GM23248 (cell line): Measurements from ENCODE around the gene TBC1D14. TPM values are rescaled to one million over a fixed set of nuclear protein-coding genes. Genes with fewer than 3 reads are reported as not detected.

Experiments used
- DNase-seq: peaks from one replicate; pipeline ENCODE4 v3.0.0-alpha.2; 2015
- H2AFZ ChIP-seq: fragments of 200-600 bp; sonication (generic); 2 replicates; pipeline ENCODE4 v1.6.1; 2016; ENCODE audit warnings: antibody characterized with exemption
- H3F3A ChIP-seq: fragments of 200-600 bp; sonication (generic); 2 replicates; pipeline ENCODE4 v1.6.1; 2016; ENCODE audit warnings: mild to moderate bottlenecking, antibody characterized with exemption, mixed run types; ENCODE audit not compliant: insufficient read depth
- H3K27ac ChIP-seq: fragments of 200-600 bp; sonication (generic); 2 replicates; pipeline ENCODE4 v1.5.1; 2016; ENCODE audit warnings: mild to moderate bottlenecking
- H3K27me3 ChIP-seq: fragments of 200-600 bp; sonication (generic); replicated peaks from 2 replicates; pipeline ENCODE4 v1.6.1; 2016; ENCODE audit warnings: mild to moderate bottlenecking; ENCODE audit not compliant: insufficient read depth
- H3K36me3 ChIP-seq: fragments of 200-600 bp; sonication (generic); 2 replicates; pipeline ENCODE4 v1.6.1; 2016; ENCODE audit warnings: low read depth, mild to moderate bottlenecking
- H3K4me1 ChIP-seq: fragments of 200-600 bp; sonication (generic); 2 replicates; pipeline ENCODE4 v1.6.1; 2016; ENCODE audit warnings: mild to moderate bottlenecking; ENCODE audit not compliant: insufficient read depth
- H3K4me2 ChIP-seq: fragments of 200-600 bp; sonication (generic); one replicate; pipeline ENCODE4 v1.6.1; 2016; ENCODE audit warnings: mild to moderate bottlenecking; ENCODE audit not compliant: unreplicated experiment
- H3K4me3 ChIP-seq: fragments of 200-600 bp; sonication (generic); 2 replicates; pipeline ENCODE4 v1.5.1; 2016; ENCODE audit warnings: mild to moderate bottlenecking
- H3K79me2 ChIP-seq: fragments of 200-600 bp; sonication (generic); 2 replicates; pipeline ENCODE4 v1.6.1; 2016; ENCODE audit warnings: mild to moderate bottlenecking; ENCODE audit not compliant: insufficient read depth
- H3K9ac ChIP-seq: fragments of 200-600 bp; sonication (generic); 2 replicates; pipeline ENCODE4 v1.6.1; 2016; ENCODE audit warnings: mild to moderate bottlenecking
- H3K9me2 ChIP-seq: fragments of 200-600 bp; sonication (generic); 2 replicates; pipeline ENCODE4 v1.6.1; 2016; ENCODE audit warnings: mixed run types, mild to moderate bottlenecking, moderate library complexity; ENCODE audit not compliant: insufficient read depth
- H3K9me3 ChIP-seq: fragments of 200-600 bp; sonication (generic); one replicate; pipeline ENCODE4 v1.6.1; 2017; ENCODE audit warnings: low read depth
- H4K20me1 ChIP-seq: fragments of 200-600 bp; sonication (generic); 2 replicates; pipeline ENCODE4 v1.6.0; 2016; ENCODE audit not compliant: insufficient read depth
- EZH2 ChIP-seq: fragments of 200-600 bp; sonication (generic); IDR thresholded peaks from 2 replicates; pipeline ENCODE4 v1.6.1; 2018; ENCODE audit warnings: antibody characterized with exemption, mild to moderate bottlenecking; ENCODE audit not compliant: insufficient read depth, poor library complexity, severe bottlenecking
- EZH2phosphoT487 ChIP-seq: fragments of 200-600 bp; sonication (generic); IDR thresholded peaks from 2 replicates; pipeline ENCODE4 v1.6.1; 2018; ENCODE audit warnings: antibody characterized with exemption, moderate library complexity, mild to moderate bottlenecking, low read depth; ENCODE audit not compliant: insufficient read depth
- WGBS, 2 experiments: methylation state at CpG; one replicate each; pipeline ENCODE4 v1.1.6; 2015 to 2017; ENCODE audit warnings: low lambda C conversion rate in 2 of 2, low coverage in 1 of 2; ENCODE audit errors: missing lambda C conversion rate in 2 of 2; 5-methylcytosine and 5-hydroxymethylcytosine counted together
- in situ Hi-C: fragments of 300-500 bp; cut with MboI; formaldehyde crosslinking; loops from 2 replicates; pipeline ENCODE4 v1.15.0; 2020
- polyA plus RNA-seq: library from polyadenylated mRNA; unstranded; fragments of >200 nt; fragmentation: Nextera tagmentation; extraction: Ambion mirVana; gene quantifications from 2 replicates; pipeline ENCODE4 v1.2.1, GENCODE V29; 2016
- total RNA-seq: library from RNA; depleted of rRNA; stranded (reverse); fragments of >200 nt; shearing (Covaris generic); gene quantifications from 2 replicates; pipeline ENCODE4 v1.2.3, GENCODE V29; 2014

TBC1D14 gene
- total and polyA plus RNA-seq, 2 experiments from 2014 or later, result 20.4 to 39.1 TPM

DNA sequence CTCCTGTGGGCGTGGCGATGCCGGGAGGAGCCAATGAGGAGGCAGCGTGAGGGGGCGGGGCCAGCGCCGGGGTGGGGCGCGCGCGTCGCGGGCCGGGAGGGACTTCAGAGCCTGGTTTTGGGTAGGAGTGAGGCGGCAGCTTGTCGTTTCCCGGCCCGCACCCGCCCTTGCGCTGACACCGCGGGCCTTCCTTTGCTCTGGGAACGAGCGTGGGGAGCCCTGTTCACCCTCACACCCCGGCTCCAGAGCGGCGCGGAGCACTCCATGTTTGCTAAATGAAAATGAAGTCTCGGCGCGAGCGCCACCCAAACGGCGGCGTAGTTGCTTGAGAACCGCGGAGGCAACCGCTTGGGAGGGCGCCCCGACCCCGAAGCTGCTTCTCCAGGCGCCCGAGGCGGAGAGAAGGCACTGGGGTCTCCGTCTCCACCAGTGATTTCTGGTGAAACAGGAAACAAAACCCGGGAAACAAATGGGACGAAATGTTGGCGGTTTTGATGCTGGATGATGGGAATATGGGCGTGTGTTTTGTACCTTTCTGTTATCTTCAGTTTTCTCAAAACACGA, 158.7 kb downstream of the TBC1D14 start:
- Histone ChIP-seq H3K9me2 (no peaks in the 10 kb centered on the region), H3K9ac (peak overlapping the region; percentile 83), H3K4me2 (peak overlapping the region; percentile 83), H3K4me1 (peaks cover 10% of the 10 kb centered on the region), H3K27ac (peak overlapping the region; percentile 81), H3K79me2 (peaks cover 44% of the 10 kb centered on the region), H3K36me3 (peaks cover 9% of the 10 kb centered on the region), H3F3A (no peaks in the 10 kb centered on the region), H3K9me3 (no peaks in the 10 kb centered on the region), H3K4me3 (peak overlapping the region; percentile 85), H3K27me3 (no peaks in the 10 kb centered on the region), H2AFZ (peak overlapping the region; percentile 92), H4K20me1 (no peaks in the 10 kb centered on the region; the same call in 1 of the 2 replicates)
- in situ Hi-C loops, result no loop called here
- no peak for DNase-seq
- 0% methylated on average over 26 to 49 of the region's 50 CpGs for WGBS, 2 experiments
- TF ChIP-seq EZH2 (no peak), EZH2phosphoT487 (no peak)

DNA sequence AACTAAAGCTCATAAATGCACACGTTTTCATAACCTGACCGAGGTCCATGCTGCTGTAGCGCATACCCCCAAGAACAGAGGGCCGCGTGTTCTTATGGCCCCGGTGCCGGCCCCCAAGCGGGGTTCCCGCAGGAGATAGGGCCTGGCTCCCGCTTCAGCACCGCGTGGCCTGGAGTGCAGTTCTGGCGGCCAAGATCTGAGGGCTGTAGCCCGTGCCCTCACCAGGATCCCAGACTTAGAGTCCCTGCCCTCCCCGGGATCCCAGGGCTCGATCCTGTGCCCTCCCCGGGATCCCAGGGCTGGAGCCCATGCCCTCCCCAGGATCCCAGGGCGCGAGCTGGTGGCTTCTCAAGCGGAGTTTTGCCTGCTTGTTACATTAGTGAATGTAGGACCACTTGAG, 159.3 kb downstream of the TBC1D14 start:
- no peaks in the 10 kb centered on the region for H3K9me2 ChIP-seq
- no peaks in the 10 kb centered on the region for H3K9me3 ChIP-seq
- in situ Hi-C loops, result no loop called here
- peak; percentile 57 for DNase-seq
- TF ChIP-seq EZH2 (no peak), EZH2phosphoT487 (no peak)
- no peaks in the 10 kb centered on the region; the same call in 1 of the 2 replicates for H4K20me1 ChIP-seq
- no peaks in the 10 kb centered on the region for H3F3A ChIP-seq
- H2AFZ ChIP-seq, result peak overlapping the region; percentile 92
- peaks cover 10% of the 10 kb centered on the region for H3K4me1 ChIP-seq
- peak overlapping the region; percentile 83 for H3K4me2 ChIP-seq
- H3K4me3 ChIP-seq, result peak overlapping the region; percentile 85
- peaks cover 39% of the 10 kb centered on the region for H3K79me2 ChIP-seq
- peak overlapping the region; percentile 83 for H3K9ac ChIP-seq
- H3K27ac ChIP-seq, result peak overlapping the region; percentile 81
- peaks cover 4% of the 10 kb centered on the region; the same call in 1 of the 2 replicates for H3K36me3 ChIP-seq
- H3K27me3 ChIP-seq, result no peaks in the 10 kb centered on the region
- WGBS, 2 experiments, result 24 to 25% methylated on average over 20 of the region's 20 CpGs

GRCh38 chr4:7070729-7071511, 161.3 kb downstream of the TBC1D14 start:
- no peak overlapping the region for H3K4me3 ChIP-seq
- in situ Hi-C loops, result loop anchor here (10.0 kb wide), 1 partner anchor 356 kb away; the partner anchor contains the start of gene BLOC1S4
- peak; percentile 80 for DNase-seq
- H3K79me2 ChIP-seq, result peaks cover 19% of the 10 kb centered on the region
- no peak overlapping the region for H3K9ac ChIP-seq
- no peaks in the 10 kb centered on the region; the same call in 1 of the 2 replicates for H4K20me1 ChIP-seq
- no peaks in the 10 kb centered on the region for H3K36me3 ChIP-seq
- no peak overlapping the region for H3K4me2 ChIP-seq
- 27 to 28% methylated on average over 23 of the region's 23 CpGs for WGBS, 2 experiments
- H3K9me2 ChIP-seq, result no peaks in the 10 kb centered on the region
- H3K4me1 ChIP-seq, result peaks cover 10% of the 10 kb centered on the region
- H3K9me3 ChIP-seq, result no peaks in the 10 kb centered on the region
- no peaks in the 10 kb centered on the region for H3K27me3 ChIP-seq
- H3F3A ChIP-seq, result no peaks in the 10 kb centered on the region
- H3K27ac ChIP-seq, result no peak overlapping the region
- H2AFZ ChIP-seq, result no peak overlapping the region
- no peak for TF ChIP-seq EZH2
- TF ChIP-seq EZH2phosphoT487, result no peak

DNA sequence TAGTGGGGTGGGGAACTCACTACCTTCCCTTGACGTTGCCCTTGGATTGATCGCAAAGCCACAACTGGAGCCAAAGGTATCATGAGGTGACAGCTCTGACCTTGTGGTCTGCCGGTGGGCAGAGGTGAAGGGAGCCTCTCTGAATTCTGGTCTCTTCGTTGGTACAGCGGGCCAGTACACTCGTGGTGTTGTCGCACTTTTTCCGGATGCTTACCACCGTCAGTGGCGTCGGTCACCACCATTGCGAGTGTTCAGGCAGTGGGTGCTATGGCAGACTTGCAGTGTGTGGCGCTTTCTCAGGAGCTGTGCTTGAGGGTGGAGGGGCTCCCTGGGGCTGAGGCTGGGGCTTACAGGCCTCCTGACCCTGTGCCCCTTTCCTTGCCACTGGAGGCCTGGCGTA, 163.4 kb downstream of the TBC1D14 start:
- Histone ChIP-seq H4K20me1 (no peaks in the 10 kb centered on the region), H3K4me1 (no peaks in the 10 kb centered on the region), H3K27me3 (no peaks in the 10 kb centered on the region), H3K4me2 (no peak overlapping the region), H3K9me2 (no peaks in the 10 kb centered on the region), H3K4me3 (no peak overlapping the region), H3K36me3 (no peaks in the 10 kb centered on the region), H3K9ac (no peak overlapping the region), H3F3A (no peaks in the 10 kb centered on the region), H3K9me3 (no peaks in the 10 kb centered on the region), H3K79me2 (no peaks in the 10 kb centered on the region), H3K27ac (no peak overlapping the region), H2AFZ (no peak overlapping the region)
- 85 to 87% methylated on average over 14 of the region's 14 CpGs for WGBS, 2 experiments
- in situ Hi-C loops, result loop anchor here (10.0 kb wide), 1 partner anchor 358 kb away; the partner anchor contains the start of gene BLOC1S4
- DNase-seq, result no peak
- TF ChIP-seq EZH2phosphoT487 (no peak), EZH2 (no peak)
